ENCODE measurements around the gene OVCH1.

OVCH1 gene

GRCh38 chr12:29497588-29497987 lies at the start of gene OVCH1:
TSS of gene OVCH1 (minus strand) at chr12:29497686. CDS start at chr12:29497686, 0 bp downstream.
- DNase-seq (ENCODE audit: low read depth): no peak
- no peak within 1 kb of the TSS for H3K4me3 ChIP-seq (ENCODE audit: low read depth, low read length)

GRCh38 chr12:29547151-29547632 lies 49.7 kb upstream of the OVCH1 start:
- no peak overlapping the region for H3K4me3 ChIP-seq (ENCODE audit: low read depth, low read length)
- no peak for DNase-seq (ENCODE audit: low read depth)

GRCh38 chr12:29546000-29546399 lies 48.5 kb upstream of the OVCH1 start:
- no peak for DNase-seq (ENCODE audit: low read depth)
- H3K4me3 ChIP-seq (ENCODE audit: low read depth, low read length): no peak overlapping the region

- DNase-seq (ENCODE audit: low read depth): no peak
- no peak overlapping the region for H3K4me3 ChIP-seq (ENCODE audit: low read depth, low read length)
Observed at GRCh38 chr12:29545102-29545467, 47.6 kb upstream of the OVCH1 start.

- no peak for DNase-seq (ENCODE audit: low read depth)
- no peak overlapping the region for H3K4me3 ChIP-seq (ENCODE audit: low read depth, low read length)
Observed at GRCh38 chr12:29544428-29545101, 47.1 kb upstream of the OVCH1 start.

GRCh38 chr12:29543036-29543435 lies 45.5 kb upstream of the OVCH1 start:
- H3K4me3 ChIP-seq (ENCODE audit: low read depth, low read length): no peak overlapping the region
- DNase-seq (ENCODE audit: low read depth): no peak

- no peak overlapping the region for H3K4me3 ChIP-seq (ENCODE audit: low read depth, low read length)
- DNase-seq (ENCODE audit: low read depth): no peak
Observed at GRCh38 chr12:29537298-29537697, 39.8 kb upstream of the OVCH1 start.

GRCh38 chr12:29534935-29535334 lies 37.4 kb upstream of the OVCH1 start:
- peak; percentile 52 for DNase-seq (ENCODE audit: low read depth)
- H3K4me3 ChIP-seq (ENCODE audit: low read depth, low read length): no peak overlapping the region

GRCh38 chr12:29533815-29534489 lies 36.5 kb upstream of the OVCH1 start:
- no peak for DNase-seq (ENCODE audit: low read depth)
- no peak overlapping the region for H3K4me3 ChIP-seq (ENCODE audit: low read depth, low read length)

- no peak overlapping the region for H3K4me3 ChIP-seq (ENCODE audit: low read depth, low read length)
- no peak for DNase-seq (ENCODE audit: low read depth)
Observed at GRCh38 chr12:29531471-29531870, 34.0 kb upstream of the OVCH1 start.

- DNase-seq (ENCODE audit: low read depth): no peak
- no peak overlapping the region for H3K4me3 ChIP-seq (ENCODE audit: low read depth, low read length)
Observed at GRCh38 chr12:29530436-29530835, 33.0 kb upstream of the OVCH1 start.

GRCh38 chr12:29528161-29528560 lies 30.7 kb upstream of the OVCH1 start:
- no peak overlapping the region for H3K4me3 ChIP-seq (ENCODE audit: low read depth, low read length)
- no peak for DNase-seq (ENCODE audit: low read depth)

- no peak for DNase-seq (ENCODE audit: low read depth)
- no peak overlapping the region for H3K4me3 ChIP-seq (ENCODE audit: low read depth, low read length)
Observed at GRCh38 chr12:29521951-29522350, 24.5 kb upstream of the OVCH1 start.

GRCh38 chr12:29519585-29520182 lies 22.2 kb upstream of the OVCH1 start:
- H3K4me3 ChIP-seq (ENCODE audit: low read depth, low read length): no peak overlapping the region
- DNase-seq (ENCODE audit: low read depth): peak; percentile 4

- H3K4me3 ChIP-seq (ENCODE audit: low read depth, low read length): no peak overlapping the region
- no peak for DNase-seq (ENCODE audit: low read depth)
Observed at GRCh38 chr12:29518407-29518806, 20.9 kb upstream of the OVCH1 start.

- DNase-seq (ENCODE audit: low read depth): no peak
Observed at GRCh38 chr12:29517264-29517663, 19.8 kb upstream of the OVCH1 start.

GRCh38 chr12:29516431-29516875 lies 19.0 kb upstream of the OVCH1 start:
- H3K4me3 ChIP-seq (ENCODE audit: low read depth, low read length): no peak overlapping the region
- peak; percentile 20 for DNase-seq (ENCODE audit: low read depth)

More at GRCh38 chr12:29517264-29517663, 19.8 kb upstream of the OVCH1 start:
- no peak overlapping the region for H3K4me3 ChIP-seq (ENCODE audit: low read depth, low read length)

GRCh38 chr12:29510591-29511185 lies 13.2 kb upstream of the OVCH1 start:
- no peak overlapping the region for H3K4me3 ChIP-seq (ENCODE audit: low read depth, low read length)
- no peak for DNase-seq (ENCODE audit: low read depth)

GRCh38 chr12:29509503-29509902 lies 12.0 kb upstream of the OVCH1 start:
- DNase-seq (ENCODE audit: low read depth): no peak
- no peak overlapping the region for H3K4me3 ChIP-seq (ENCODE audit: low read depth, low read length)

GRCh38 chr12:29508949-29509348 lies 11.5 kb upstream of the OVCH1 start:
- DNase-seq (ENCODE audit: low read depth): no peak
- no peak overlapping the region for H3K4me3 ChIP-seq (ENCODE audit: low read depth, low read length)
